ENCODE results near the gene PRSS21.

GRCh38 chr16:2845116-2845515 lies 28.1 kb downstream of the PRSS21 start:
- TF ChIP-seq, protein P1, sequence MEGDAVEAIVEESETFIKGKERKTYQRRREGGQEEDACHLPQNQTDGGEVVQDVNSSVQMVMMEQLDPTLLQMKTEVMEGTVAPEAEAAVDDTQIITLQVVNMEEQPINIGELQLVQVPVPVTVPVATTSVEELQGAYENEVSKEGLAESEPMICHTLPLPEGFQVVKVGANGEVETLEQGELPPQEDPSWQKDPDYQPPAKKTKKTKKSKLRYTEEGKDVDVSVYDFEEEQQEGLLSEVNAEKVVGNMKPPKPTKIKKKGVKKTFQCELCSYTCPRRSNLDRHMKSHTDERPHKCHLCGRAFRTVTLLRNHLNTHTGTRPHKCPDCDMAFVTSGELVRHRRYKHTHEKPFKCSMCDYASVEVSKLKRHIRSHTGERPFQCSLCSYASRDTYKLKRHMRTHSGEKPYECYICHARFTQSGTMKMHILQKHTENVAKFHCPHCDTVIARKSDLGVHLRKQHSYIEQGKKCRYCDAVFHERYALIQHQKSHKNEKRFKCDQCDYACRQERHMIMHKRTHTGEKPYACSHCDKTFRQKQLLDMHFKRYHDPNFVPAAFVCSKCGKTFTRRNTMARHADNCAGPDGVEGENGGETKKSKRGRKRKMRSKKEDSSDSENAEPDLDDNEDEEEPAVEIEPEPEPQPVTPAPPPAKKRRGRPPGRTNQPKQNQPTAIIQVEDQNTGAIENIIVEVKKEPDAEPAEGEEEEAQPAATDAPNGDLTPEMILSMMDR (IDR thresholded peaks at IDR 0.05) = no peak
- TF ChIP-seq POLR2A (IDR thresholded peaks at IDR 0.05) = no peak

All from tibial nerve (tissue), 3 donors.